Measurements from ENCODE around the gene GPC6. TPM values are rescaled to one million over a fixed set of nuclear protein-coding genes. Genes with fewer than 3 reads are reported as not detected.
A peak's percentile ranks its signal among the peaks of the same experiment; 100 is the strongest.

GPC6 gene
- total and polyA plus RNA-seq, 2 donors (not counting 1 experiment from before 2014, with no cell fraction given): not detected

DNA sequence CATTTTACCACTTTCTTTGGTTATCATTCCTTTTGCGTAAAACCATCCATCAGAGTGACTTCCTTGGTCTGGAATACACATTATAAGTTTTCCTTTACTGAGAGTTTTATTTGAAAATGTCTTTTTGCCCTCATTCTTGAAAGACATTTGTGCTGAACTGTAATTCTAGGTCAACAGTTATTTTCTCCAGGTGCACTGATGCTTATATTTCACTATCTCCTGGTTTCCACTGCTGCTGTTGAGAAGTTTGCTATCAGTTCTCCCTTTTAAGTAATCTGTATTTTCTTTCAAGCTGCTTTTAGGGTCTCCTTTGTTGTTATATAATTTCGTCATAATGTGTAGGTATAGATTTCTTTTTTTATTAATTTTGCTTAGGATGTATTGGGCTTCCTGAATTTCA is 1092.9 kb downstream of the GPC6 start:
- CTCF ChIA-PET: no interaction called here
- peaks cover 20% of the 10 kb centered on the region for H3K4me1 Mint-ChIP-seq
- no peaks in the 10 kb centered on the region for H3K36me3 ChIP-seq (replicated peaks in 1 of 2; ENCODE audit: control extremely low read depth in 1 of 2, control insufficient read depth in 1 of 2, extremely low read depth in 1 of 2, insufficient read depth in 2 of 2, low read length in 1 of 2)

DNA sequence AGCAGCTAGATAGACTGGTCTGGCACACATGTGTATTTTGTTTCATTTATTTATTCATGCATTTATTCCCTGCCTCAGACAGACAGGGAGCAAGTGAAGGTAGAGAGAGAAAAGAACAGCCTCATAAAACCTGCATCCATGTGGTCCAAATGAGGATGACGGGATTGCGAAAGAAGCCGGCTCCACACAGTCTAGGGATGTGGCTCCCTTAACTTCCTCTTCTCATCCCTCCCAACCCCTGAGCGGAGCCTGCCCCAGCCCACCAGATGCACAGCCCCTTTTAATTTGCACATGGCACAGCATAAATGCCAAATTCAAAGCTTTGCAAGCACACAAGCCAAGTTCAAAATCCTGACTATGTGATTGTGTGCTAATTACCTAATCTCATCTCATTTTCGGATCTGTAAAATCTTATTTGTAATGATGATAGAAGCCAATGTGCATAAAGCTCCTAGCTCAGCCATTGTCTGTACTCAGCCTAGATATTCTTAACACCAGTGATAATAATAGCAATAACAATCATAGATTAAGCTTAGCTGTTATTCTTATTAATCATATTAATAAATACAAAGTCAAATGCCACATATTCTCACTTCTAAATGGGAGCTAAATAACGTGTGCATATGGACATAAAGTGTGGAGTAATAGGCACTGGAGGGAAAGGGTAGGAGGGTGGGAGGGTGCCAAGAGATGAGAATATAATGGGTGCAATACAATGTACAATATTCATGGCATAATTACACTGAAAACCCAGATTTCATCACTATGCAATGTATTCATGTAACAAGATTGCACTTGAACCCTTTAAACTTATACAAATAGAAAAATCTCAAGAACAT is 1096.5 kb downstream of the GPC6 start:
- DNase-seq: no peak
- Histone ChIP-seq H3K4me3 (ENCODE audit: control extremely low read depth in 1 of 5, extremely low read depth in 1 of 5, insufficient read depth in 1 of 5, low read depth in 2 of 5, low read length in 4 of 5) (peak overlapping the region in 1 of 5 experiments; percentile 42), H3K27me3 (replicated peaks in 1 of 4; ENCODE audit: control extremely low read depth in 1 of 4, control insufficient read depth in 3 of 4, insufficient read depth in 4 of 4, low read length in 3 of 4) (no peaks in the 10 kb centered on the region), H3K4me2 (replicated peaks; ENCODE audit: low read depth, low read length, poor library complexity, severe bottlenecking) (peak overlapping the region; percentile 63), H3K27ac (ENCODE audit: low read length in 2 of 2) (peak overlapping the region in 1 of 2 donors; percentile 79), H3K79me2 (ENCODE audit: control insufficient read depth, insufficient read depth, low read length) (no peaks in the 10 kb centered on the region), H4K20me1 (ENCODE audit: control insufficient read depth, insufficient read depth, low read length, poor library complexity, severe bottlenecking) (no peaks in the 10 kb centered on the region), H3K9me3 (ENCODE audit: control extremely low read depth in 1 of 3, control insufficient read depth in 2 of 3, insufficient read depth in 1 of 3, low read length in 2 of 3) (peaks cover 0 to 4% (median 0%) of the 10 kb centered on the region in 3 donors), H3K4me1 (ENCODE audit: control insufficient read depth in 2 of 2, insufficient read depth in 2 of 2, low read length in 2 of 2) (peaks cover 50 to 53% of the 10 kb centered on the region in 2 donors), H3K9ac (ENCODE audit: low read length) (no peak overlapping the region), H2AFZ (ENCODE audit: insufficient read depth, low read depth, low read length, poor library complexity, severe bottlenecking) (peak overlapping the region; percentile 70), H3K36me3 (replicated peaks in 1 of 2; ENCODE audit: control extremely low read depth in 1 of 2, control insufficient read depth in 1 of 2, extremely low read depth in 1 of 2, insufficient read depth in 2 of 2, low read length in 1 of 2) (no peaks in the 10 kb centered on the region)
- H3K4me3 Mint-ChIP-seq: peak overlapping the region; percentile 2
- CTCF ChIA-PET: interaction anchor here (0.9 kb wide), 1 partner anchor 22 kb away, joined by 3 read pairs; no protein-coding TSS in a partner anchor
- intact Hi-C loops (cut with micrococcal nuclease): no loop called here
- no peak for TF ChIP-seq EZH2 (IDR thresholded peaks at IDR 0.05; ENCODE audit: borderline replicate concordance, insufficient read depth, low read depth, low read length, poor library complexity, severe bottlenecking)
- TF ChIP-seq, protein P1, sequence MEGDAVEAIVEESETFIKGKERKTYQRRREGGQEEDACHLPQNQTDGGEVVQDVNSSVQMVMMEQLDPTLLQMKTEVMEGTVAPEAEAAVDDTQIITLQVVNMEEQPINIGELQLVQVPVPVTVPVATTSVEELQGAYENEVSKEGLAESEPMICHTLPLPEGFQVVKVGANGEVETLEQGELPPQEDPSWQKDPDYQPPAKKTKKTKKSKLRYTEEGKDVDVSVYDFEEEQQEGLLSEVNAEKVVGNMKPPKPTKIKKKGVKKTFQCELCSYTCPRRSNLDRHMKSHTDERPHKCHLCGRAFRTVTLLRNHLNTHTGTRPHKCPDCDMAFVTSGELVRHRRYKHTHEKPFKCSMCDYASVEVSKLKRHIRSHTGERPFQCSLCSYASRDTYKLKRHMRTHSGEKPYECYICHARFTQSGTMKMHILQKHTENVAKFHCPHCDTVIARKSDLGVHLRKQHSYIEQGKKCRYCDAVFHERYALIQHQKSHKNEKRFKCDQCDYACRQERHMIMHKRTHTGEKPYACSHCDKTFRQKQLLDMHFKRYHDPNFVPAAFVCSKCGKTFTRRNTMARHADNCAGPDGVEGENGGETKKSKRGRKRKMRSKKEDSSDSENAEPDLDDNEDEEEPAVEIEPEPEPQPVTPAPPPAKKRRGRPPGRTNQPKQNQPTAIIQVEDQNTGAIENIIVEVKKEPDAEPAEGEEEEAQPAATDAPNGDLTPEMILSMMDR (IDR thresholded peaks at IDR 0.05): no peak
- H3K4me1 Mint-ChIP-seq: peaks cover 48% of the 10 kb centered on the region
- no peaks in the 10 kb centered on the region for H3K27me3 Mint-ChIP-seq
- WGBS (ENCODE audit: insufficient coverage): 82% methylated on average over 3 of the region's 6 CpGs
- no peaks in the 10 kb centered on the region for H3K9me3 Mint-ChIP-seq (ENCODE audit: insufficient read depth)
- no peak for ATAC-seq (ENCODE audit: low read depth)
- POLR2A ChIA-PET: interaction anchor here (0.7 kb wide), 1 partner anchor 866 kb away, joined by 6 read pairs; no protein-coding TSS in a partner anchor
- no peak overlapping the region for H3K27ac Mint-ChIP-seq

More for the DNA sequence above, 1092.9 kb downstream of the GPC6 start:
- no peaks in the 10 kb centered on the region for H3K9me3 ChIP-seq (ENCODE audit: control extremely low read depth in 1 of 3, control insufficient read depth in 2 of 3, insufficient read depth in 1 of 3, low read length in 2 of 3)
- H2AFZ ChIP-seq (ENCODE audit: insufficient read depth, low read depth, low read length, poor library complexity, severe bottlenecking): no peak overlapping the region
- DNase-seq (no peak), ATAC-seq (ENCODE audit: low read depth) (no peak)
- H3K4me3 ChIP-seq (ENCODE audit: control extremely low read depth in 1 of 5, extremely low read depth in 1 of 5, insufficient read depth in 1 of 5, low read depth in 2 of 5, low read length in 4 of 5): no peak overlapping the region
- WGBS (ENCODE audit: insufficient coverage): no CpG with 5 or more reads among the region's 2 CpGs
- intact Hi-C loops (cut with micrococcal nuclease): no loop called here
- H3K27ac ChIP-seq (ENCODE audit: low read length in 2 of 2): no peak overlapping the region
- no peaks in the 10 kb centered on the region for H4K20me1 ChIP-seq (ENCODE audit: control insufficient read depth, insufficient read depth, low read length, poor library complexity, severe bottlenecking)
- H3K9ac ChIP-seq (ENCODE audit: low read length): no peak overlapping the region
- no peaks in the 10 kb centered on the region for H3K27me3 ChIP-seq (replicated peaks in 1 of 4; ENCODE audit: control extremely low read depth in 1 of 4, control insufficient read depth in 3 of 4, insufficient read depth in 4 of 4, low read length in 3 of 4)
- H3K4me1 ChIP-seq (ENCODE audit: control insufficient read depth in 2 of 2, insufficient read depth in 2 of 2, low read length in 2 of 2): peaks cover 19 to 20% of the 10 kb centered on the region in 2 donors
- H3K4me2 ChIP-seq (replicated peaks; ENCODE audit: low read depth, low read length, poor library complexity, severe bottlenecking): no peak overlapping the region
- no peaks in the 10 kb centered on the region for H3K9me3 Mint-ChIP-seq (ENCODE audit: insufficient read depth)
- no peak overlapping the region for H3K4me3 Mint-ChIP-seq
- TF ChIP-seq, protein P1 (IDR thresholded peaks at IDR 0.05): no peak
- TF ChIP-seq EZH2 (IDR thresholded peaks at IDR 0.05; ENCODE audit: borderline replicate concordance, insufficient read depth, low read depth, low read length, poor library complexity, severe bottlenecking): no peak
- H3K27ac Mint-ChIP-seq: no peak overlapping the region
- no peaks in the 10 kb centered on the region for H3K27me3 Mint-ChIP-seq
- no peaks in the 10 kb centered on the region for H3K79me2 ChIP-seq (ENCODE audit: control insufficient read depth, insufficient read depth, low read length)
- POLR2A ChIA-PET: no interaction called here

Measured in B cell (primary cell).